ENCODE measurements around the gene CTSE.
"Not testable (repeated sequence)": the region's sequence is repeated elsewhere in the genome, so short reads cannot be mapped to it uniquely, and the experiment has no call there.

CTSE gene

GRCh38 chr1:206023695-206024094 lies at the start of gene CTSE:
Gene CTSE, minus strand, starts transcription at chr1:206023895. Its CDS starts 104 bp downstream, at chr1:206023791.
- Histone ChIP-seq H3K27me3 (ENCODE audit: control insufficient read depth in 1 of 2, insufficient read depth in 2 of 2, low read length in 2 of 2) (peaks cover 3 to 4% of the 10 kb centered on the region in 2 donors), H3K36me3 (ENCODE audit: control insufficient read depth in 2 of 2, insufficient read depth in 2 of 2, low read length in 2 of 2) (no peaks in the 10 kb centered on the region), H3K27ac (ENCODE audit: low read length) (no peak within 1 kb of the TSS), H3K9me3 (ENCODE audit: control insufficient read depth in 2 of 2, low read length in 2 of 2) (no peaks in the 10 kb centered on the region), H3K9ac (ENCODE audit: low read length in 2 of 2) (no peak within 1 kb of the TSS), H3K4me3 (ENCODE audit: low read length in 2 of 2) (no peak within 1 kb of the TSS), H3K4me1 (ENCODE audit: control insufficient read depth, insufficient read depth, low read length) (no peaks in the 10 kb centered on the region)

- Histone ChIP-seq H3K9ac (ENCODE audit: low read length in 2 of 2) (no peak overlapping the region), H3K27me3 (ENCODE audit: control insufficient read depth in 1 of 2, insufficient read depth in 2 of 2, low read length in 2 of 2) (no peaks in the 10 kb centered on the region), H3K9me3 (ENCODE audit: control insufficient read depth in 2 of 2, low read length in 2 of 2) (no peaks in the 10 kb centered on the region), H3K36me3 (ENCODE audit: control insufficient read depth in 2 of 2, insufficient read depth in 2 of 2, low read length in 2 of 2) (no peaks in the 10 kb centered on the region), H3K27ac (ENCODE audit: low read length) (no peak overlapping the region), H3K4me1 (ENCODE audit: control insufficient read depth, insufficient read depth, low read length) (no peaks in the 10 kb centered on the region), H3K4me3 (ENCODE audit: low read length in 2 of 2) (no peak overlapping the region)
Measured at GRCh38 chr1:206070627-206071304, 47.1 kb upstream of the CTSE start.

- no peaks in the 10 kb centered on the region for H3K4me1 ChIP-seq (ENCODE audit: control insufficient read depth, insufficient read depth, low read length)
- H3K9ac ChIP-seq (ENCODE audit: low read length in 2 of 2): no peak overlapping the region
- no peak overlapping the region for H3K27ac ChIP-seq (ENCODE audit: low read length)
- H3K27me3 ChIP-seq (ENCODE audit: control insufficient read depth in 1 of 2, insufficient read depth in 2 of 2, low read length in 2 of 2): no peaks in the 10 kb centered on the region
- H3K9me3 ChIP-seq (ENCODE audit: control insufficient read depth in 2 of 2, low read length in 2 of 2): no peaks in the 10 kb centered on the region
- no peak overlapping the region for H3K4me3 ChIP-seq (ENCODE audit: low read length in 2 of 2)
- H3K36me3 ChIP-seq (ENCODE audit: control insufficient read depth in 2 of 2, insufficient read depth in 2 of 2, low read length in 2 of 2): no peaks in the 10 kb centered on the region
Measured at GRCh38 chr1:206068314-206068713, 44.6 kb upstream of the CTSE start.

GRCh38 chr1:206067486-206068227 lies 44.0 kb upstream of the CTSE start:
- Histone ChIP-seq H3K27me3 (ENCODE audit: control insufficient read depth in 1 of 2, insufficient read depth in 2 of 2, low read length in 2 of 2) (no peaks in the 10 kb centered on the region), H3K9me3 (ENCODE audit: control insufficient read depth in 2 of 2, low read length in 2 of 2) (no peaks in the 10 kb centered on the region), H3K36me3 (ENCODE audit: control insufficient read depth in 2 of 2, insufficient read depth in 2 of 2, low read length in 2 of 2) (no peaks in the 10 kb centered on the region), H3K4me3 (ENCODE audit: low read length in 2 of 2) (no peak overlapping the region), H3K27ac (ENCODE audit: low read length) (no peak overlapping the region), H3K4me1 (ENCODE audit: control insufficient read depth, insufficient read depth, low read length) (no peaks in the 10 kb centered on the region), H3K9ac (ENCODE audit: low read length in 2 of 2) (no peak overlapping the region)

GRCh38 chr1:206066479-206067171 lies 42.9 kb upstream of the CTSE start:
- H3K27ac ChIP-seq (ENCODE audit: low read length): no peak overlapping the region
- H3K36me3 ChIP-seq (ENCODE audit: control insufficient read depth in 2 of 2, insufficient read depth in 2 of 2, low read length in 2 of 2): no peaks in the 10 kb centered on the region
- no peaks in the 10 kb centered on the region for H3K9me3 ChIP-seq (ENCODE audit: control insufficient read depth in 2 of 2, low read length in 2 of 2)
- no peaks in the 10 kb centered on the region for H3K4me1 ChIP-seq (ENCODE audit: control insufficient read depth, insufficient read depth, low read length)
- no peak overlapping the region for H3K4me3 ChIP-seq (ENCODE audit: low read length in 2 of 2)
- H3K27me3 ChIP-seq (ENCODE audit: control insufficient read depth in 1 of 2, insufficient read depth in 2 of 2, low read length in 2 of 2): no peaks in the 10 kb centered on the region
- no peak overlapping the region for H3K9ac ChIP-seq (ENCODE audit: low read length in 2 of 2)

- no peak overlapping the region for H3K9ac ChIP-seq (ENCODE audit: low read length in 2 of 2)
Measured at GRCh38 chr1:206065547-206066145, 42.0 kb upstream of the CTSE start.

GRCh38 chr1:206064501-206064900 lies 40.8 kb upstream of the CTSE start:
- not testable (repeated sequence) for H3K27ac ChIP-seq (ENCODE audit: low read length); H3K4me3 ChIP-seq (ENCODE audit: low read length in 2 of 2); H3K4me1 ChIP-seq (ENCODE audit: control insufficient read depth, insufficient read depth, low read length); H3K36me3 ChIP-seq (ENCODE audit: control insufficient read depth in 2 of 2, insufficient read depth in 2 of 2, low read length in 2 of 2); H3K9me3 ChIP-seq (ENCODE audit: control insufficient read depth in 2 of 2, low read length in 2 of 2); H3K27me3 ChIP-seq (ENCODE audit: control insufficient read depth in 1 of 2, insufficient read depth in 2 of 2, low read length in 2 of 2); H3K9ac ChIP-seq (ENCODE audit: low read length in 2 of 2)

More at GRCh38 chr1:206065547-206066145, 42.0 kb upstream of the CTSE start:
- Histone ChIP-seq H3K4me1 (ENCODE audit: control insufficient read depth, insufficient read depth, low read length) (no peaks in the 10 kb centered on the region), H3K36me3 (ENCODE audit: control insufficient read depth in 2 of 2, insufficient read depth in 2 of 2, low read length in 2 of 2) (no peaks in the 10 kb centered on the region), H3K27me3 (ENCODE audit: control insufficient read depth in 1 of 2, insufficient read depth in 2 of 2, low read length in 2 of 2) (no peaks in the 10 kb centered on the region), H3K9me3 (ENCODE audit: control insufficient read depth in 2 of 2, low read length in 2 of 2) (no peaks in the 10 kb centered on the region), H3K27ac (ENCODE audit: low read length) (no peak overlapping the region), H3K4me3 (ENCODE audit: low read length in 2 of 2) (no peak overlapping the region)

- not testable (repeated sequence) for H3K36me3 ChIP-seq (ENCODE audit: control insufficient read depth in 2 of 2, insufficient read depth in 2 of 2, low read length in 2 of 2); H3K9me3 ChIP-seq (ENCODE audit: control insufficient read depth in 2 of 2, low read length in 2 of 2); H3K4me3 ChIP-seq (ENCODE audit: low read length in 2 of 2); H3K9ac ChIP-seq (ENCODE audit: low read length in 2 of 2); H3K27ac ChIP-seq (ENCODE audit: low read length); H3K27me3 ChIP-seq (ENCODE audit: control insufficient read depth in 1 of 2, insufficient read depth in 2 of 2, low read length in 2 of 2); H3K4me1 ChIP-seq (ENCODE audit: control insufficient read depth, insufficient read depth, low read length)
Measured at GRCh38 chr1:206064001-206064400, 40.3 kb upstream of the CTSE start.

GRCh38 chr1:206062464-206062863 lies 38.8 kb upstream of the CTSE start:
- Histone ChIP-seq H3K4me1 (ENCODE audit: control insufficient read depth, insufficient read depth, low read length) (no peaks in the 10 kb centered on the region), H3K4me3 (ENCODE audit: low read length in 2 of 2) (no peak overlapping the region), H3K27me3 (ENCODE audit: control insufficient read depth in 1 of 2, insufficient read depth in 2 of 2, low read length in 2 of 2) (no peaks in the 10 kb centered on the region), H3K9me3 (ENCODE audit: control insufficient read depth in 2 of 2, low read length in 2 of 2) (no peaks in the 10 kb centered on the region), H3K36me3 (ENCODE audit: control insufficient read depth in 2 of 2, insufficient read depth in 2 of 2, low read length in 2 of 2) (no peaks in the 10 kb centered on the region), H3K9ac (ENCODE audit: low read length in 2 of 2) (no peak overlapping the region), H3K27ac (ENCODE audit: low read length) (no peak overlapping the region)

- no peaks in the 10 kb centered on the region for H3K4me1 ChIP-seq (ENCODE audit: control insufficient read depth, insufficient read depth, low read length)
- H3K9me3 ChIP-seq (ENCODE audit: control insufficient read depth in 2 of 2, low read length in 2 of 2): no peaks in the 10 kb centered on the region
- no peaks in the 10 kb centered on the region for H3K36me3 ChIP-seq (ENCODE audit: control insufficient read depth in 2 of 2, insufficient read depth in 2 of 2, low read length in 2 of 2)
- H3K27me3 ChIP-seq (ENCODE audit: control insufficient read depth in 1 of 2, insufficient read depth in 2 of 2, low read length in 2 of 2): no peaks in the 10 kb centered on the region
- H3K9ac ChIP-seq (ENCODE audit: low read length in 2 of 2): no peak overlapping the region
- H3K27ac ChIP-seq (ENCODE audit: low read length): no peak overlapping the region
- no peak overlapping the region for H3K4me3 ChIP-seq (ENCODE audit: low read length in 2 of 2)
Measured at GRCh38 chr1:206060844-206061243, 37.1 kb upstream of the CTSE start.

All from stomach smooth muscle (tissue), 2 donors.